Neutrophil (primary cell): ENCODE measurements around the gene RFNG.

Experiments
- H3K27ac ChIP-seq: fragments of 200-600 bp; sonication (generic); 2 replicates; pipeline ENCODE4 v1.5.1; 2016; ENCODE audit warnings: mild to moderate bottlenecking, moderate library complexity
- H3K27me3 ChIP-seq: fragments of 200-600 bp; sonication (generic); 2 replicates; pipeline ENCODE4 v1.6.0; 2016; ENCODE audit warnings: mild to moderate bottlenecking
- H3K36me3 ChIP-seq: fragments of 200-600 bp; sonication (generic); 2 replicates; pipeline ENCODE4 v1.5.1; 2017
- H3K4me1 ChIP-seq, 2 experiments: fragments of 200-600 bp in 1 of 2; sonication (generic) in 1 of 2; 1 replicate in 1 of 2; 2 replicates in 1 of 2; pipeline versions ENCODE4 v1.5.1 to v1.6.1; 2013 to 2016; ENCODE audit warnings: low read depth in 1 of 2, low read length in 1 of 2, mild to moderate bottlenecking in 1 of 2, moderate library complexity in 1 of 2; ENCODE audit not compliant: control insufficient read depth in 1 of 2, insufficient read depth in 1 of 2
- H3K4me3 ChIP-seq, 2 experiments: fragments of 200-600 bp in 1 of 2; sonication (generic) in 1 of 2; 1 replicate in 1 of 2; 2 replicates in 1 of 2; pipeline ENCODE4 v1.5.1; 2013 to 2016; ENCODE audit warnings: low read depth in 1 of 2, low read length in 1 of 2, mild to moderate bottlenecking in 1 of 2, moderate library complexity in 1 of 2
- H3K9me3 ChIP-seq: fragments of 200-600 bp; sonication (generic); 2 replicates; pipeline ENCODE4 v1.5.1; 2016
- CTCF ChIP-seq: fragments of 200-600 bp; sonication (generic); IDR thresholded peaks from 2 replicates; pipeline ENCODE4 v1.5.1; 2016; ENCODE audit warnings: antibody characterized with exemption

The RFNG gene

GRCh38 chr17:82062076-82062983 is 10.7 kb upstream of the RFNG start:
- H3K27ac ChIP-seq: no peak overlapping the region
- no peak for TF ChIP-seq CTCF
- H3K4me1 ChIP-seq: peaks cover 16% of the 10 kb centered on the region in 2 experiments
- peaks cover 63% of the 10 kb centered on the region for H3K36me3 ChIP-seq
- H3K27me3 ChIP-seq: no peaks in the 10 kb centered on the region
- no peak overlapping the region for H3K4me3 ChIP-seq
- H3K9me3 ChIP-seq: no peaks in the 10 kb centered on the region

- Histone ChIP-seq H3K27me3 (no peaks in the 10 kb centered on the region), H3K9me3 (no peaks in the 10 kb centered on the region), H3K4me1 (peaks cover 16% of the 10 kb centered on the region in 2 experiments), H3K27ac (no peak overlapping the region), H3K4me3 (no peak overlapping the region), H3K36me3 (peaks cover 73% of the 10 kb centered on the region)
- TF ChIP-seq CTCF: no peak
Observed at GRCh38 chr17:82061047-82061925, 9.7 kb upstream of the RFNG start.

- Histone ChIP-seq H3K9me3 (no peaks in the 10 kb centered on the region), H3K4me3 (no peak overlapping the region), H3K27me3 (no peaks in the 10 kb centered on the region), H3K4me1 (peaks cover 12% of the 10 kb centered on the region in 2 experiments), H3K27ac (no peak overlapping the region), H3K36me3 (peaks cover 80% of the 10 kb centered on the region)
- TF ChIP-seq CTCF: no peak
Observed at GRCh38 chr17:82060614-82061013, 9.0 kb upstream of the RFNG start.

GRCh38 chr17:82060001-82060380 is 8.4 kb upstream of the RFNG start:
- H3K36me3 ChIP-seq: peaks cover 86% of the 10 kb centered on the region
- H3K27ac ChIP-seq: no peak overlapping the region
- no peaks in the 10 kb centered on the region for H3K27me3 ChIP-seq
- H3K9me3 ChIP-seq: no peaks in the 10 kb centered on the region
- TF ChIP-seq CTCF: no peak
- H3K4me3 ChIP-seq: no peak overlapping the region
- H3K4me1 ChIP-seq: peaks cover 8 to 9% of the 10 kb centered on the region in 2 experiments

- no peak for TF ChIP-seq CTCF
- Histone ChIP-seq H3K9me3 (no peaks in the 10 kb centered on the region), H3K4me1 (peaks cover 2 to 3% of the 10 kb centered on the region in 2 experiments), H3K36me3 (peaks cover 91% of the 10 kb centered on the region), H3K4me3 (no peak overlapping the region), H3K27ac (no peak overlapping the region), H3K27me3 (no peaks in the 10 kb centered on the region)
Observed at GRCh38 chr17:82059272-82060000, 7.8 kb upstream of the RFNG start.
